Heart left ventricle (tissue), 16 donors: ENCODE results near the gene RCCD1. TPM values are rescaled to one million over a fixed set of nuclear protein-coding genes. Genes with fewer than 3 reads are reported as not detected.

Experiments used
- ATAC-seq, 4 donors: fragments of 200-7000 bp; cut with Tn5 transposase; one replicate each; pipeline ENCODE4 v1.9.1; 2020 to 2022; ENCODE audit warnings: moderate library complexity in 4 of 4, mild to moderate bottlenecking in 3 of 4, moderate number of reproducible peaks in 1 of 4
- DNase-seq, 5 donors: peaks; one replicate each; pipeline ENCODE4 v3.0.0-alpha.2; 2020
- H3K27ac ChIP-seq, 12 donors: fragments of 200-600 bp; sonication (generic) in 4 of 12; one replicate each; pipeline versions ENCODE4 v1.5.0 to v1.8.0; 2016 to 2022; ENCODE audit warnings: mild to moderate bottlenecking in 2 of 12
- H3K27me3 ChIP-seq, 9 donors: fragments of 200-600 bp; sonication (generic) in 2 of 9; one replicate each; pipeline versions ENCODE4 v1.5.1 to v1.8.0; 2016 to 2022; ENCODE audit warnings: mild to moderate bottlenecking in 3 of 9
- H3K36me3 ChIP-seq, 9 donors: fragments of 200-600 bp; sonication (generic) in 2 of 9; one replicate each; pipeline versions ENCODE4 v1.5.0 to v1.8.0; 2018 to 2022; ENCODE audit warnings: mild to moderate bottlenecking in 2 of 9
- H3K4me1 ChIP-seq, 12 donors: fragments of 200-600 bp; sonication (generic) in 4 of 12; one replicate each; pipeline versions ENCODE4 v1.5.0 to v1.8.0; 2016 to 2022; ENCODE audit warnings: mild to moderate bottlenecking in 3 of 12
- H3K4me3 ChIP-seq, 12 donors: fragments of 200-600 bp; sonication (generic) in 4 of 12; one replicate each; pipeline versions ENCODE4 v1.5.0 to v1.8.0; 2017 to 2022; ENCODE audit warnings: mild to moderate bottlenecking in 9 of 12, moderate library complexity in 4 of 12
- H3K9me3 ChIP-seq, 12 donors: fragments of 200-600 bp; sonication (generic) in 4 of 12; one replicate each; pipeline versions ENCODE4 v1.5.0 to v1.8.0; 2016 to 2022; ENCODE audit warnings: mild to moderate bottlenecking in 1 of 12
- CTCF ChIP-seq, 12 donors: fragments of 200-600 bp; sonication (generic) in 4 of 12; IDR thresholded peaks; one replicate each; pipeline versions ENCODE4 v1.5.0 to v1.8.0; 2018 to 2022; ENCODE audit warnings: antibody characterized with exemption in 12 of 12, mild to moderate bottlenecking in 5 of 12
- POLR2A ChIP-seq, 2 donors: fragments of 450-650 bp; IDR thresholded peaks; one replicate each; pipeline ENCODE4 v1.6.1; 2017; ENCODE audit warnings: antibody characterized with exemption in 2 of 2, mild to moderate bottlenecking in 2 of 2, moderate library complexity in 2 of 2
- whole genome bisulfite sequencing, 4 donors: extraction: QIAGEN DNeasy Blood & Tissue Kit in 2 of 4; methylation state at CpG; one replicate each; pipeline versions ENCODE4 v1.1.5 to v1.1.7; 2013 to 2018; 5-methylcytosine and 5-hydroxymethylcytosine counted together
- intact Hi-C, 10 donors: fragments of 100-400 bp; cut with DNase I; formaldehyde crosslinking; loops; one replicate each; pipeline versions ENCODE4 v1.11.1 to v1.14.2; 2022
- polyA plus RNA-seq, 2 donors: library from polyadenylated mRNA; stranded (reverse); fragments of 200-250 nt; gene quantifications; one replicate each; pipeline ENCODE4 v1.2.3, GENCODE V29; 2013
- total RNA-seq, 9 donors: library from RNA; depleted of rRNA in 2 of 9; stranded (reverse); fragments of >200 nt in 2 of 9; fragmentation: NEBNext Ultra II Directional in 3 of 9; extraction: Animal tissue kit (Norgen Biotek cat#: 25700) in 3 of 9; gene quantifications; one replicate each; pipeline versions ENCODE4 v1.1.0 to v1.2.4, GENCODE V29; 2016 to 2023
- donor health status: ischemic (EF 13 %, LVEDD 7.1; RV severe dilation, severe dysfunction).
- donor health status: healthy with polysubstance abuse.
- donor health status: DM: no; HTN: yes; CAD: no.
- donor health status: DM: no; HTN: no; CAD: no.
- donor health status: ischemic (EF 25% LVEDD 6.9; RV normal size, moderate dysfunction).
- donor health status: ischemic (EF 25% LVEDD 5.7; RV mildly dilated, moderate dysfunction).
- donor health status: healthy.
- donor health status: DM: yes; HTN: yes; CAD: no.
- donor health status: ischemic (EF 35%, LVEDD 5.7; RV mildly dilated, moderate dysfunction).
- donor health status: nonischemic (EF 11% LVEDD 7.7; RV severe dilation, severe dysfunction).
- donor health status: DM: yes; HTN: yes; CAD: no.
- donor health status: PGD.
- donor health status: ischemic (EF 29% LVEDD 5.4; RV normal size, mild dysfunction).
- donor health status: nonischemic (EF 23%, LVEDD 6.1; RV moderate dilation, normal function).

The RCCD1 gene
- total and polyA plus RNA-seq, 11 donors: 5.4 to 11.1 (median 6.9) TPM

- 84 to 89% (median 87%) methylated on average over 6 of the region's 6 CpGs for WGBS, 4 donors
- Histone ChIP-seq H3K4me3 (no peak overlapping the region), H3K9me3 (no peaks in the 10 kb centered on the region), H3K4me1 (peaks cover 0 to 37% (median 3%) of the 10 kb centered on the region in 12 donors), H3K27me3 (no peaks in the 10 kb centered on the region), H3K36me3 (no peaks in the 10 kb centered on the region), H3K27ac (no peak overlapping the region)
- DNase-seq: no peak
- ATAC-seq: no peak
- TF ChIP-seq CTCF (IDR thresholded peaks at IDR 0.05) (no peak), POLR2A (IDR thresholded peaks at IDR 0.05) (no peak)
- intact Hi-C loops: loop anchor here in 2 of 10 donors (5.0 kb wide), 1 partner anchor 34 kb away; no protein-coding TSS in a partner anchor
Measured at GRCh38 chr15:90991587-90992285, 37.1 kb downstream of the RCCD1 start.

GRCh38 chr15:90994059-90994416, 39.4 kb downstream of the RCCD1 start:
- H3K27ac ChIP-seq: peak overlapping the region in 11 of 12 donors; percentile 62 to 91 (median 79)
- intact Hi-C loops: loop anchor here in 3 of 10 donors (2.0 to 5.0 kb wide), 2 partner anchors 37 to 59 kb away; partner anchors contain the start of gene UNC45A (in 1 of the 3)
- peaks cover 0 to 23% (median 3%) of the 10 kb centered on the region in 12 donors for H3K4me1 ChIP-seq
- TF ChIP-seq CTCF (IDR thresholded peaks at IDR 0.05): no peak
- TF ChIP-seq POLR2A (IDR thresholded peaks at IDR 0.05): no peak
- H3K9me3 ChIP-seq: no peaks in the 10 kb centered on the region
- H3K4me3 ChIP-seq: peak overlapping the region; percentile 58 to 99 (median 86)
- H3K27me3 ChIP-seq: no peaks in the 10 kb centered on the region
- DNase-seq: peak in 3 of 5 donors; percentile 21 to 66 (median 25)
- H3K36me3 ChIP-seq: peaks cover 0 to 18% (median 13%) of the 10 kb centered on the region in 9 donors
- ATAC-seq: peak in 1 of 4 donors; percentile 37
- WGBS, 4 donors: 0 to 3% (median 1%) methylated on average over 14 to 50 of the region's 50 CpGs

- 0 to 1% (median 0%) methylated on average over 19 to 75 of the region's 75 CpGs for WGBS, 4 donors
Measured at GRCh38 chr15:90994417-90995311, 40.0 kb downstream of the RCCD1 start, which contains the start of gene PRC1. TSS of gene PRC1 (minus strand) at chr15:90994535. CDS start at chr15:90994417, 118 bp downstream.

More at GRCh38 chr15:90994417-90995311, 40.0 kb downstream of the RCCD1 start, which contains the start of gene PRC1:
- Histone ChIP-seq H3K36me3 (peaks cover 0 to 24% (median 19%) of the 10 kb centered on the region in 9 donors), H3K9me3 (no peaks in the 10 kb centered on the region), H3K27ac (peak within 1 kb of the TSS; percentile 54 to 91 (median 82)), H3K27me3 (no peaks in the 10 kb centered on the region), H3K4me3 (peak within 1 kb of the TSS; percentile 58 to 99 (median 86)), H3K4me1 (peaks cover 0 to 19% (median 3%) of the 10 kb centered on the region in 12 donors)
- ATAC-seq: peak; percentile 99 to 100 (median 100)
- intact Hi-C loops: loop anchor here in 3 of 10 donors (2.0 to 5.0 kb wide), 2 partner anchors 37 to 60 kb away; partner anchors contain the start of gene UNC45A (in 1 of the 3)
- DNase-seq: peak; percentile 98 to 99 (median 99)
- TF ChIP-seq CTCF (IDR thresholded peaks at IDR 0.05) (no peak), POLR2A (IDR thresholded peaks at IDR 0.05) (peak in 1 of 2 donors; percentile 64)
